ENCODE data around the gene PPM1H. TPM values are rescaled to one million over a fixed set of nuclear protein-coding genes. Genes with fewer than 3 reads are reported as not detected.

The PPM1H gene
- total RNA-seq, 1 experiment from 2014 or later = 37.1 TPM

GRCh38 chr12:62776997-62777396 lies 158.0 kb downstream of the PPM1H start:
- no peak for TF ChIP-seq ETV6 (CRISPR knock-in tag; IDR thresholded peaks at IDR 0.05)
- TF ChIP-seq SMAD3 (CRISPR knock-in tag; IDR thresholded peaks at IDR 0.05; ENCODE audit: borderline replicate concordance) = no peak
- TF ChIP-seq ZNF219 (CRISPR knock-in tag; IDR thresholded peaks at IDR 0.05; ENCODE audit: borderline replicate concordance) = no peak
- TF ChIP-seq ATF6 (CRISPR knock-in tag; IDR thresholded peaks at IDR 0.05) = no peak
- TF ChIP-seq ZNF416 (CRISPR knock-in tag; IDR thresholded peaks at IDR 0.05) = no peak
- no peak for TF ChIP-seq ATF1 (CRISPR knock-in tag; IDR thresholded peaks at IDR 0.05)
- no peak for TF ChIP-seq ATF3 (CRISPR knock-in tag; conservative IDR thresholded peaks at IDR 0.05)
- TF ChIP-seq MAX (CRISPR knock-in tag; IDR thresholded peaks at IDR 0.05) = no peak
- TF ChIP-seq ZNF423 (CRISPR knock-in tag; IDR thresholded peaks at IDR 0.05) = no peak
- no peak for TF ChIP-seq ZBTB43 (CRISPR knock-in tag; IDR thresholded peaks at IDR 0.05)
- TF ChIP-seq STAT6 (CRISPR knock-in tag; conservative IDR thresholded peaks at IDR 0.05; ENCODE audit: low read depth) = no peak
- TF ChIP-seq JAZF1 (CRISPR knock-in tag; IDR thresholded peaks at IDR 0.05) = no peak
- TF ChIP-seq NR2C2 (CRISPR knock-in tag; IDR thresholded peaks at IDR 0.05) = no peak
- TF ChIP-seq ELF4 (CRISPR knock-in tag; IDR thresholded peaks at IDR 0.05; ENCODE audit: low read depth) = no peak
- TF ChIP-seq PREB (CRISPR knock-in tag; IDR thresholded peaks at IDR 0.05; ENCODE audit: borderline replicate concordance) = no peak
- TF ChIP-seq ZNF232 (CRISPR knock-in tag; IDR thresholded peaks at IDR 0.05) = no peak
- no peak for TF ChIP-seq FOXP4 (CRISPR knock-in tag; IDR thresholded peaks at IDR 0.05)
- Mint-ChIP-seq H3K4me1 (peaks cover 10% of the 10 kb centered on the region), H3K9me3 (no peaks in the 10 kb centered on the region), H3K36me3 (no peaks in the 10 kb centered on the region), H3K27ac (no peak overlapping the region), H3K27me3 (ENCODE audit: low read depth) (no peaks in the 10 kb centered on the region), H3K4me3 (no peak overlapping the region)
- ChIA-PET CTCF (interaction anchor here (1.7 kb wide), 1 partner anchor 195 kb away, joined by 4 read pairs; no protein-coding TSS in a partner anchor), POLR2A (no interaction called here)
- no peak for ATAC-seq
- DNase-seq (ENCODE audit: low spot score) = no peak

Data from WTC11 (cell line).